Thoracic aorta (tissue), 2 donors: ENCODE measurements around the gene CD8B. TPM values are rescaled to one million over a fixed set of nuclear protein-coding genes. Genes with fewer than 3 reads are reported as not detected.

Experiments
- ATAC-seq: fragments of 150-250 bp; one replicate; pipeline ENCODE4 v1.8.0; 2017; ENCODE audit warnings: low read depth; ENCODE audit not compliant: insufficient number of reproducible peaks, low FRiP score
- DNase-seq: peaks from one replicate; pipeline ENCODE4 v3.0.0-alpha.2; 2020; ENCODE audit warnings: low spot score
- H3K27ac ChIP-seq, 2 donors: fragments of 200-600 bp; sonication (generic); 1 replicate in 1 of 2; 2 replicates in 1 of 2; pipeline ENCODE4 v1.5.1; 2016; ENCODE audit warnings: mild to moderate bottlenecking in 2 of 2, moderate library complexity in 2 of 2
- H3K27me3 ChIP-seq: fragments of 200-600 bp; sonication (generic); replicated peaks from 2 replicates; pipeline ENCODE4 v1.6.0; 2016; ENCODE audit warnings: mild to moderate bottlenecking; ENCODE audit not compliant: insufficient read depth
- H3K36me3 ChIP-seq: fragments of 200-600 bp; sonication (generic); one replicate; pipeline ENCODE4 v1.5.1; 2016
- H3K4me1 ChIP-seq, 2 donors: fragments of 200-600 bp; sonication (generic); 1 replicate in 1 of 2; 2 replicates in 1 of 2; pipeline versions ENCODE4 v1.5.1 to v1.6.0; 2016; ENCODE audit warnings: low read depth in 2 of 2, mild to moderate bottlenecking in 1 of 2; ENCODE audit not compliant: control insufficient read depth in 1 of 2
- H3K4me3 ChIP-seq: fragments of 200-600 bp; sonication (generic); 2 replicates; pipeline ENCODE4 v1.5.1; 2016; ENCODE audit warnings: mild to moderate bottlenecking
- H3K9me3 ChIP-seq: fragments of 200-600 bp; sonication (generic); 2 replicates; pipeline ENCODE4 v1.5.1; 2016
- total RNA-seq, 2 donors: library from RNA; depleted of rRNA; stranded (reverse); fragments of >200 nt; gene quantifications; one replicate each; pipeline versions ENCODE4 v1.1.0 to v1.2.3, GENCODE V29; 2016
- TF ChIP-seq, protein P1 (sequence below): fragments of 200-600 bp; sonication (generic); IDR thresholded peaks from one replicate; pipeline ENCODE4 v1.5.1; 2019; ENCODE audit warnings: antibody characterized with exemption

Gene CD8B
- total RNA-seq, 2 donors from 2014 or later = 1.5 to 3.5 TPM

DNA sequence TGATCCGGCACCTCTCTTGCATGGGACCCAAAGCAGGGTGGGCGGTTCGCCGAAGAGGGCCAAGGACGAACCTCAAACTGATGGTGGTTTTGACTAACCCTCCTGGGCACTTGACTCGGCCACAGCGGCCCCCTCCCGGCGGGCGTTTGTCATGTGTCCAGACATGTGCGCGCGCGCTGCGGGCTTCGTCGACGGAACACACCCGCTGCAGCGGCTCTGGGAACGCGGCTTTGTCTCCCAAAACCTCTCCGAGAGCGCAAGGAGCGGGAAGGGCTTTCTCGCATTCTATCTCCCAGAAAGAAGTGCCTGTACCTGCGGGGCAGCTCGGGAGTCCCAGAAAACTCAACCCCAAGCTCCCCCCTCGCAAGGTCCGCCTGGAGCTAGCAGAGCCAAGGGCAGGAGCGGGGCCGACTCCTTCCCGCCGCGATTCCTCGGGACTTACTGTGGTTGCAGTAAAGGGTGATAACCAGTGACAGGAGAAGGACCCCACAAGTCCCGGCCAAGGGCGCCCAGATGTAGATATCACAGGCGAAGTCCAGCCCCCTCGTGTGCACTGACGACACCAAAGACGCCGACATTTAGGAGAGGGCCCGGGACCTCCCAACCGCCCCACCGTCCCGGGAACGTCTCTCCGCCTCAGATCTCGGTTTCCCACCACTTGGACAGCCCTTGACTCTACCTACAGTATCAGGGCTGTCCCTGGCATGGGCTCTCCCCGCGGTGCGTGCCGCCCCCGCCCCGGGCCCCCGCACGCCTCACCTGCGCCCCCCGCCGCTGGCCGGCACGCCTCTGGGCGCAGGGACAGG, 72.6 kb downstream of the CD8B start:
- peaks cover 10% of the 10 kb centered on the region for H3K27me3 ChIP-seq
- TF ChIP-seq, protein P1, sequence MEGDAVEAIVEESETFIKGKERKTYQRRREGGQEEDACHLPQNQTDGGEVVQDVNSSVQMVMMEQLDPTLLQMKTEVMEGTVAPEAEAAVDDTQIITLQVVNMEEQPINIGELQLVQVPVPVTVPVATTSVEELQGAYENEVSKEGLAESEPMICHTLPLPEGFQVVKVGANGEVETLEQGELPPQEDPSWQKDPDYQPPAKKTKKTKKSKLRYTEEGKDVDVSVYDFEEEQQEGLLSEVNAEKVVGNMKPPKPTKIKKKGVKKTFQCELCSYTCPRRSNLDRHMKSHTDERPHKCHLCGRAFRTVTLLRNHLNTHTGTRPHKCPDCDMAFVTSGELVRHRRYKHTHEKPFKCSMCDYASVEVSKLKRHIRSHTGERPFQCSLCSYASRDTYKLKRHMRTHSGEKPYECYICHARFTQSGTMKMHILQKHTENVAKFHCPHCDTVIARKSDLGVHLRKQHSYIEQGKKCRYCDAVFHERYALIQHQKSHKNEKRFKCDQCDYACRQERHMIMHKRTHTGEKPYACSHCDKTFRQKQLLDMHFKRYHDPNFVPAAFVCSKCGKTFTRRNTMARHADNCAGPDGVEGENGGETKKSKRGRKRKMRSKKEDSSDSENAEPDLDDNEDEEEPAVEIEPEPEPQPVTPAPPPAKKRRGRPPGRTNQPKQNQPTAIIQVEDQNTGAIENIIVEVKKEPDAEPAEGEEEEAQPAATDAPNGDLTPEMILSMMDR = no peak
- no peaks in the 10 kb centered on the region for H3K9me3 ChIP-seq
- H3K27ac ChIP-seq = no peak overlapping the region
- no peak for DNase-seq
- H3K4me1 ChIP-seq = peaks cover 16 to 36% of the 10 kb centered on the region in 2 donors
- peak overlapping the region; percentile 55 for H3K4me3 ChIP-seq
- no peak for ATAC-seq
- H3K36me3 ChIP-seq = no peaks in the 10 kb centered on the region

DNA sequence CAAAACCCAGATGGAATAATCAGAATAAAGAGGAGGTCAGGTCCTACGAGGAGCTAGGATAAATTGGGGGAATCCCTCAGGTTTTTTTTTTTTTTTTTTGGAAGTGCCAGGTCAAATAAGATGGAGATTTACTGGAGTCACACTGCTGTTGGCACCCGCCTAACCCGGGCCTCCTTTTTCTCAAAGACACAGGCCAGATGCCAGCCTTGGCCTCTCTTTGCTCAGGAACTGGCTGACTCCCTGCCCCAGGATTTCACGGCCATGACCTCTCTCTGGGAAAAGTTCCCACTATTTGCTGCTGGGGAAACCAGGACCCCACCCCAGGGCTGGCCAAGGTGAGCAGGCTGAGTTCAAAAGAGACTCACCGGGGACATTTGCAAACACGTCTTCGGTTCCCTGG, 73.5 kb downstream of the CD8B start:
- Histone ChIP-seq H3K4me1 (peaks cover 16 to 36% of the 10 kb centered on the region in 2 donors), H3K4me3 (peak overlapping the region; percentile 55), H3K27me3 (peaks cover 10% of the 10 kb centered on the region), H3K27ac (no peak overlapping the region), H3K9me3 (no peaks in the 10 kb centered on the region), H3K36me3 (no peaks in the 10 kb centered on the region)
- DNase-seq = no peak
- no peak for ATAC-seq
- TF ChIP-seq, protein P1 = no peak

DNA sequence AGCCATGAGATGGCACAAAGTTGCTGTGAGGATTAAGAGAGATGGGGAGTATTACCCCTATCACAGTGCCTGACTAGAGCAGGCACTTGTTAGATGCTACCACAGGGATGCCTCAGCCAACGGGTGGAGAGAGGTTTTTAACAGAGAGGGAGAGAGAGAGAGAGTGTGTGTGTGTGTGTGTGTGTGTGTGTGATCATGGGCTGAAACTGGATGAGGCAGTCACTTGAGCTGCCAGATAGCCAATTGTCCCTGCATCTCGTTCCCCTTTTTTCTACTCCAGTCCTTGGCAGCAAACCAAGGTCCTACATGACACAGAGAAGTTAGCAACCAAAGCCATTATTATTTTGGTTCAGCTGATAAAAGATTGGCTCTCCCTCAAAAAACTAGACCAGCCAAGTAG, 74.0 kb downstream of the CD8B start:
- DNase-seq (no peak), ATAC-seq (no peak)
- TF ChIP-seq, protein P1 = no peak
- H3K27me3 ChIP-seq = peaks cover 10% of the 10 kb centered on the region
- no peak overlapping the region for H3K4me3 ChIP-seq
- H3K27ac ChIP-seq = no peak overlapping the region
- H3K36me3 ChIP-seq = no peaks in the 10 kb centered on the region
- H3K9me3 ChIP-seq = no peaks in the 10 kb centered on the region
- peaks cover 16 to 36% of the 10 kb centered on the region in 2 donors for H3K4me1 ChIP-seq

DNA sequence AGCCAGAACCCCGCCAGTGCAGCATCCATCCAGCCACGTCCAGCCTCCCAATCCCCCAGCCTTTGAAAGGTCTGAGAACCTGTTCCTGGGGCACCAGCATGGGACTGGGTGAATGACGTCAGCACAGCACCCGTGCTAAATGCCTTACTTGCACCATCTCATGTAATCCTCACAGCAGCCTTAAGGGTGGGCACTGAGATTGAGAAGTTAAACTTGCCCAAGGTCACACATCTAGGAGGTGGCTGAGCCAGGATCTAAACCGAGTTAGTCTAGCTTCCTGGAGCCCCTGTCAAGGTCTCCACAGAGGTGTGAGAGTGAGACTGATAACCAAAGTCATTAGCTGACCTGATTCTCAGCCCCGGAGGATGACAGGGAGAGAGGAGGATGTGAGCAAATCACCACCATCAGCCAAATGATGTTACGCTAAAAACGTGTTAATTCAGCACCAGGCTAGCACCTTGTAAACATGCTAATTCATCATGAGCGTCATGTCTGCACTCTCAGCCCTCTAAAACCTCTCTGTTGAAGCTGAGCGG, 75.6 kb downstream of the CD8B start:
- H3K36me3 ChIP-seq = no peaks in the 10 kb centered on the region
- H3K4me3 ChIP-seq = no peak overlapping the region
- no peaks in the 10 kb centered on the region for H3K9me3 ChIP-seq
- DNase-seq (no peak), ATAC-seq (no peak)
- TF ChIP-seq, protein P1 = no peak
- peaks cover 4% of the 10 kb centered on the region for H3K27me3 ChIP-seq
- H3K27ac ChIP-seq = no peak overlapping the region
- peaks cover 16 to 35% of the 10 kb centered on the region in 2 donors for H3K4me1 ChIP-seq

DNA sequence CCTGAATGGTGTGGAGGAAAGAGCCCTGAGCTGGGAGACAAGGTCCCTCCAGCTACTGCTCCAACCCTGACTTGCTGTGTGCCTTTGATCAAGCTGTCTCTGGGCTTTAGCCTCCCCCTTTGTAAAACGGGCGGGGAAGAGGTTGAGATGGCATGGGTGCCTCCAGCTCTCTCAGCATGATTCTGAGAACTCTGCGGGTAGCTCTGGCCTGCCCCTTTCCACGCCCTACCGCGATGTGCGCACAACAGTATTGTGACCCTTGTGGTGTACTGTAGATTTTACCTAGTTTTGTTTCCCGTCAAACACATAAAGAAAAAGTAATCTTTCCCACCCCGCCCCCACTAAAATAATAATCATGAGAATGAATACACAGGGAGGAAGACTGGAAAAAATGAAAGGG, 76.2 kb downstream of the CD8B start:
- Histone ChIP-seq H3K27me3 (no peaks in the 10 kb centered on the region), H3K4me3 (no peak overlapping the region), H3K36me3 (no peaks in the 10 kb centered on the region), H3K9me3 (no peaks in the 10 kb centered on the region), H3K27ac (no peak overlapping the region), H3K4me1 (peaks cover 13 to 31% of the 10 kb centered on the region in 2 donors)
- no peak for ATAC-seq
- TF ChIP-seq, protein P1 = no peak
- no peak for DNase-seq
